GM19468 (cell line): ENCODE measurements around the gene RAB19.
"Not testable (repeated sequence)": the region's sequence is repeated elsewhere in the genome, so short reads cannot be mapped to it uniquely, and the experiment has no call there.

Source experiments
- ATAC-seq: cut with Tn5 transposase; IDR thresholded peaks from one replicate; pipeline ENCODE4 v1.9.1; 2021; ENCODE audit warnings: mild to moderate bottlenecking, moderate library complexity, moderate number of reproducible peaks; ENCODE audit not compliant: unreplicated experiment; ENCODE audit errors: extremely low read depth

The RAB19 gene

DNA sequence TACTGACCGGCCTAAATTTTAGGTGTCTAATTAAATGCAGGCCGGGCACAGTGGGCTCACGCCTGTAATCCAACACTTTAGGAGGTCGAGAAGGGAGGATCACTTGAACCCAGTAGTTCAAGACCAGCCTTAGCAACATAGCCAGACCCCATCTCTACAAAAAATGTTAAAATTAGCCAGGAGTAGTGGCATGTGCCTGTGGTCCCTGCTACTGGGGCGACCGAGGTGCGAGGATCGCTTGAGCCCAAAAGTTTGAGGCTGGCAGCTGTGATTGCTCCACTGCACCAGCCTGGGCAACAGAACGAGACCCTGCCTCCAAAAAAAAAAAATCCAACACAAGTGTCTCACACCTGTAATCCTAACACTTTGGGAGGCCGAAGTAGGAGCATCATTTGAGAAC, 5.0 kb upstream of the RAB19 start:
- ATAC-seq: no peak

GRCh38 chr7:140400381-140400780, 3.5 kb upstream of the RAB19 start:
- ATAC-seq: no peak

DNA sequence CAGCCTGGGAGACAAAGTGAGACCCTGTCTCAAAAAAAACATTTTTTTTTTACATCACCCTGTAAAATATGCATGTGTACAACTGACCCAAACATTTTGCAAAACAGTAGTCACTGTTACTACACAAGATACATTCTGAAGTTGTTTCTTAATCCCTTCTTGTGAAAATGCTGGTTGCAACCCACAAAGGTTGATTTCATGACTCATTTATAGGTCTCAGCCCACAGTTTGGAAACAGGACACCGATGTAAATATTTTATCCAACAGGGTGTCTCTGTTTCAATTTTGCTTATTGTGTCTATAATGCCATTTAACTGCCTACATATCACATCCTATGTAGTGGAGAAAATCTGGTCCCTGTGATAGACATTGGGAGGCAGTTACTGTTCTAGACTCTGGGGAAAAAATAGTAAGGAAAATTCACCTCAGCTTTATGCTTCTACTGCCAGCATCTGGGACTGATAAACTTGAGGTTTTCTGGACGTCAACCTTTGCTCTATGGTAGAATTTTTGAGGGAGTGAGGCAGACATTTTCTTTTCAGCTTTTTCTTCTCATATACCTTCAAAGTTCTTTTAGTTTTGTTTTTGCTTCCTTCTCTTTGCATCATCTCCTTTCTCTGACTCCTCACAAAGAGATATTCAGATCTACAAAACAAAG, 1.6 kb upstream of the RAB19 start:
- no peak for ATAC-seq

DNA sequence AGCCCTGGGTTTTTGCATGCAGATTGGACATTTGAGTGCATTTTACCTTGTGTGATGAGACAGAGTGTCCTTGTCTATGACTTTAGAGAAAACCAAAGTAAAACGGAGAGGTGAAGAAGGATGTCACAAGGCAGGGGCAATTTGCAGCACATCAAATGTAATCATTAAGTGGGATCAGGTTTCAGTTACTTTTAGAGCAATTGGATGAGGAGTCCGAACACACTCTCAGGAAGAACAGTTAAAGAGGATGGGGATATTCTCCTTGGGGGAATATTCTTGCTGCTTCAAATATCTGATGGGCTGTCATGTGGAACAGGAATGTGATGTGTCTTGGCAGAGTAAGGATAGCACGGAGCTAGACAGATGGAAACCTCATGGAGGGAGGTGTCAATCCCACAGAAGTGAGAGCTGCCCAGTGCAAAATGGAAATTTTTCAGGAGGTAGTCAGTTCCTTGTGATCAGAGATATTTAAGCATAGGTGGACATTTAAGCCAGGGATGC, 757 bp downstream of the RAB19 start:
- ATAC-seq: no peak

- no peak for ATAC-seq
Measured at GRCh38 chr7:140415361-140415760, 11.5 kb downstream of the RAB19 start.

- ATAC-seq: not testable (repeated sequence)
Measured at GRCh38 chr7:140415816-140416215, 12.0 kb downstream of the RAB19 start.

- no peak for ATAC-seq
Measured at GRCh38 chr7:140416560-140416959, 12.7 kb downstream of the RAB19 start.

GRCh38 chr7:140417456-140418155, 13.7 kb downstream of the RAB19 start:
- no peak for ATAC-seq

GRCh38 chr7:140418156-140418472, 14.3 kb downstream of the RAB19 start:
- ATAC-seq: not testable (repeated sequence)

DNA sequence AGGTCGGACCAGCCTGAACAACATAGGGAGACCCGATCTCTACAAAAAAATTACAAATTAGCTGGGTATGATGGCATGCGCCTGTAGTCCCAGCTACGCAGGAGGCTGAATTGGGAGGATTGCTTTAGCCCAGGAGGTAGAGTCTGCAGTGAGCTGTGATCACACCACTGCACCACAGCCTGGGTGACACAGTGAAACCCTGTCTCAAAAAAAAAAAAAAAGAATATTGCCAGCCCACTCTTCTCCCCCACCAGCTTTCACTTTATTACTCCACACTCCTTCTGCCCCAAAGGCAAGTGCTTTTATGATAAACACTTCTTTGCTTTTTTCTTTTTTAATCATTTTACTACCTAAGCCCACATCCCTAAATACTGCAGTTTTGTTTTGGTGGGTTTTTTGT, 14.8 kb downstream of the RAB19 start:
- no peak for ATAC-seq

- ATAC-seq: no peak
Measured at GRCh38 chr7:140421521-140421920, 17.7 kb downstream of the RAB19 start.

GRCh38 chr7:140423501-140423900, 19.6 kb downstream of the RAB19 start:
- ATAC-seq: no peak

GRCh38 chr7:140425718-140426117, 21.9 kb downstream of the RAB19 start:
- ATAC-seq: no peak

DNA sequence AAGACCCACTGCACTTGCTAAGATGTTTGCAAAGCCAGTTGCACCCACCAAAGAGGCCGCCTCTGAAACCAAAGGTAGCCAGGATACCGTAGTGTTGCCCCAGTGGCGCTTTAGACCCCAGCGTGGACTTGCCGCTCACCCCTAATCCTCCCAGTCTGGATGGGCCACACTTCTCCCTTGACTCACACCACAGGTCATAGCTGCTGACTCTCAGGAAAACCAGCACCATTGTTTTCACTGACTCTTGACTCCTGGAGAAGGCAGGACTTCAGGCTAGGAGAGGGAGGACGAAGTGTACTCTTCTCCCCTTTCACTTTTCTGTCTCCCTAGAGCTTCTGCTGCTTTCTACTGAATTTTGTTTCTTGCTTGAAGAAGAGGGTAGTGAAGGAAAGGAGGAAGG, 22.3 kb downstream of the RAB19 start:
- no peak for ATAC-seq

GRCh38 chr7:140433396-140433795, 29.5 kb downstream of the RAB19 start:
- no peak for ATAC-seq

GRCh38 chr7:140435252-140435895, 31.5 kb downstream of the RAB19 start:
- ATAC-seq: no peak

DNA sequence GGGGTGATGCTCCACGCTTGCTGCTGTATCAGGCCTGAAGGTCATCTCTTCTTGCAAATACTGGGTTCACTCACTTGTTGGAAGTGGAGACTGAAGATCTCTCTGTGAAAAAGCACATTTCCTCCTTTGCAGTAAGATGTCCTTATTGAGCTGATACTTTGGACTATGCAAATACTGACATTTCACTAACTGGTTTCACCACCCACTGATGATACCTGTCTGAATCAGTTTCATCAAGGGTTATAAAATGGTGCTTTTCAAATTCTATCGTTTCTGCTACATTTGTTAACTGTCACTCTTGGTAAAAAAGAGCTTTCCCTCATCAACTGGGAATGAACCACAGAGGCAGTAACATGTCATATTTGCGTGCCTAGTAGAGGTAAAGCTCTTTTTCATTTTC, 35.5 kb downstream of the RAB19 start:
- no peak for ATAC-seq

DNA sequence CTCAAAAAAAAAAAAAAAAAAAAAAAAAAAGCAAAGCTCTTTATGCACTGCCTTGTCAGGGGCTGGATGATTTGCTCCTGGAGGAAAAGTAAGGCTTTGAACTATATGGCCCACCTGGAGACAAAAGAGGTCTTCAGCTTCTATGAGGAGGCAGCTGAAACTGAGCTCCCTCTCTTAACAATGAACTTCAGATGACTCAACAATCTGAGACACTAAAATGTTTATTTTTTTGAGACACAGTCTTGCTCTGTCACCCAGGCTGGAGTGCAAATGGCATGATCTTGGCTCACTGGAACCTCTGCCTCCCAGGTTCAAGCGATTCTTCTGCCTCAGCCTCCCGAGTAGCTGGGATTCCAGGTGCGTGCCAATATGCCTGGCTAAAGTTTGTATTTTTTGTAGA, 36.7 kb downstream of the RAB19 start:
- no peak for ATAC-seq

DNA sequence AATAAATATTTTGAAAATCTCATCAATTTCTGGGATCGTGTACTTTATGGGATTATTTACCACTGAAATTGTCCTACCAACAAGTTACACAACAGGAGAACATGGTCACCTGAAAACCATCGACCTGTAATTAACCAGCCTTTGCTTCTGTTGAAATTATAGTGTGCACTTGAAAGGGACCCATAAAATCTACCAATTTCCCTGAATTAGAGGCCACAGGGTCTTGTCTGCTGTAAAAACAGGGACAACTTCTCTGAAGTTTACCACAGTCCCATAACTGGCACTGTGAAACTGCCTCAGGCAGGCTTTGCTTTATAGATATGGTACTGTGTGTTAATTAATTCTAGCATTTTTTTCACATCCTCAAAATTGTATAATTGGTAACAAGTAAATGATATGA, 37.7 kb downstream of the RAB19 start:
- no peak for ATAC-seq

- ATAC-seq: no peak
Measured at GRCh38 chr7:140446467-140446866, 42.6 kb downstream of the RAB19 start.

GRCh38 chr7:140447841-140448240, 44.0 kb downstream of the RAB19 start:
- ATAC-seq: no peak
